K562 (cell line): ENCODE results near the gene EFCAB7. TPM values are rescaled to one million over a fixed set of nuclear protein-coding genes. Genes with fewer than 3 reads are reported as not detected.

Experiments
- JUN ChIP-seq, 2 experiments: sonication (generic) in 1 of 2; formaldehyde crosslinking in 1 of 2; IDR thresholded peaks; 2 replicates each; pipeline versions ENCODE4 v1.6.1 to v1.8.0; 2012 to 2022; ENCODE audit warnings: borderline replicate concordance in 2 of 2, mild to moderate bottlenecking in 2 of 2, improper control_type of control experiment in 1 of 2, low read depth in 1 of 2, low read length in 1 of 2, missing genetic modification reagents in 1 of 2
- PRDM10 ChIP-seq: fragments of 450-650 bp; IDR thresholded peaks from 2 replicates; pipeline ENCODE4 v1.6.1; 2018; ENCODE audit not compliant: partially characterized antibody
- ZNF449 ChIP-seq: fragments of 250-450 bp; sonication (Bioruptor Pico); IDR thresholded peaks from 2 replicates; pipeline ENCODE4 v1.8.0; 2022; ENCODE audit warnings: moderate library complexity, mild to moderate bottlenecking, inconsistent platforms
- ZNF586 ChIP-seq: fragments of 450-650 bp; formaldehyde crosslinking; conservative IDR thresholded peaks from 2 replicates; pipeline ENCODE4 v1.4.0; 2020; ENCODE audit warnings: mild to moderate bottlenecking, moderate library complexity
- ZNF589 ChIP-seq: fragments of 200-800 bp; sonication (Bioruptor generic); IDR thresholded peaks from 2 replicates; pipeline ENCODE4 v1.6.1; 2016; ENCODE audit warnings: low read depth, missing genetic modification characterization, missing compliant biosample characterization
- polyA plus RNA-seq, 8 experiments: library from polyadenylated mRNA; depleted of rRNA in 4 of 8; stranded (reverse) in 5 of 8; unstranded in 3 of 8; fragments of >200 nt; fragmentation: Nextera tagmentation in 2 of 8; fragmentation: Illumina TruSeq in 1 of 8; extraction: Ambion mirVana in 2 of 8; extraction: Trizol in 1 of 8; gene quantifications; 2 replicates each; pipeline versions ENCODE4 v1.2.1 to v1.2.3, GENCODE V29; 2011 to 2014; ENCODE audit warnings: inconsistent platforms in 1 of 8, missing spikeins in 1 of 8
- total RNA-seq, 7 experiments: library from RNA; depleted of rRNA in 6 of 7; stranded (reverse); fragments of >200 nt in 6 of 7; fragmentation: Illumina TruSeq in 2 of 7; extraction: Trizol in 2 of 7; gene quantifications; 2 replicates each; pipeline versions ENCODE4 v1.2.1 to v1.2.3, GENCODE V29; 2011 to 2021; ENCODE audit warnings: low replicate concordance in 1 of 7

The EFCAB7 gene
- total and polyA plus RNA-seq, 9 of the 15 experiments (the other 6 are each of a cell fraction or from before 2014, with no cell fraction given) = 3.2 to 7.6 (median 5.7) TPM

GRCh38 chr1:63486629-63487028 is 36.7 kb upstream of the EFCAB7 start (continued):
- no peak for TF ChIP-seq ZNF586 (CRISPR knock-in tag)
- TF ChIP-seq PRDM10 = no peak
- TF ChIP-seq ZNF449 = no peak
- no peak for TF ChIP-seq ZNF589 (CRISPR knock-in tag)
- TF ChIP-seq JUN (IDR thresholded peaks at IDR 0.05; ENCODE audit: borderline replicate concordance, low read depth, low read length) = no peak
- no peak for TF ChIP-seq JUN (CRISPR knock-in tag; IDR thresholded peaks at IDR 0.05; ENCODE audit: borderline replicate concordance)
